ENCODE data around the gene BCL2L15. TPM values are rescaled to one million over a fixed set of nuclear protein-coding genes. Genes with fewer than 3 reads are reported as not detected.

Gene BCL2L15
- total and polyA plus RNA-seq, 2 of the 8 experiments (the other 6 are each of a cell fraction or from before 2014, with no cell fraction given) = 0.32 to 0.36 TPM

DNA sequence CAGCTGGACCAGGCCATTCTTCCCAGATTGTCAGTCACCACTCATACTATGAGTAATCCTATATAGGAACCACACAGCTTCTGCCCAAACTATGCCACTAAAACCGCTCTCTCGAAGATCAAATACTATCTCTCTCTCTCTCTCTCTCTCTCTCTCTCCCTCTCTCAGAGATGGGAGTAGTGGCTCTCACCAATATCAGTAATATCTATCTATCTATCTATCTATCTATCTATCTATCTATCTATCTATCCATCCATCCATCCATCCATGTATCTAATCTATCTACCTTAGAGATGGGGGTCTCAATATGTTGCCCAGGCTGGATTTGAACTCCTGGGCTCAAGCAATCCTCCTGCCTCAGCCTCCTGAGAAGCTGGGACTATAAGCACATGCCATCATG, 37.1 kb upstream of the BCL2L15 start:
- 81% methylated on average over 2 of the region's 2 CpGs; no CpG with 5 or more reads in 1 of the 2 experiments for WGBS, 2 experiments (ENCODE audit: extremely low coverage in 1 of 2, insufficient coverage in 1 of 2, insufficient read length in 1 of 2, insufficient replicate concordance in 2 of 2, low coverage in 1 of 2, low lambda C conversion rate in 2 of 2, missing lambda C conversion rate in 1 of 2)
- Histone ChIP-seq H3K9me3 (ENCODE audit: insufficient read depth in 2 of 2, low read depth in 1 of 2, low read length in 1 of 2) (no peaks in the 10 kb centered on the region), H2BK15ac (ENCODE audit: low read length) (no peak overlapping the region), H4K91ac (replicated peaks; ENCODE audit: insufficient read length, low read length) (no peak overlapping the region), H3K14ac (ENCODE audit: insufficient read length) (no peak overlapping the region), H2BK12ac (ENCODE audit: low read depth, low read length) (no peak overlapping the region), H3K9ac (replicated peaks in 1 of 4; ENCODE audit: extremely low read depth in 1 of 4, low read depth in 3 of 4, low read length in 3 of 4) (no peak overlapping the region), H3K27me3 (replicated peaks in 1 of 4; ENCODE audit: control insufficient read depth in 3 of 4, extremely low read depth in 1 of 4, insufficient read depth in 3 of 4, low read length in 3 of 4) (no peaks in the 10 kb centered on the region; a peak in 1 of 7 replicates), H4K5ac (ENCODE audit: insufficient read length, low read depth, low read length) (no peak overlapping the region), H3K36me3 (ENCODE audit: control insufficient read depth in 2 of 4, insufficient read depth in 4 of 4, low read length in 3 of 4) (no peaks in the 10 kb centered on the region), H2AK5ac (ENCODE audit: low read depth, low read length) (no peak overlapping the region), H3K79me2 (ENCODE audit: control insufficient read depth in 1 of 2, insufficient read depth in 2 of 2, low read length in 2 of 2) (no peaks in the 10 kb centered on the region), H3K79me1 (ENCODE audit: low read depth, low read length) (no peaks in the 10 kb centered on the region), H2BK5ac (ENCODE audit: low read depth, low read length) (no peak overlapping the region), H2BK120ac (replicated peaks; ENCODE audit: low read depth, low read length) (no peak overlapping the region), H3K18ac (ENCODE audit: extremely low read depth, low read length) (no peak overlapping the region), H3K27ac (ENCODE audit: low read depth, low read length) (no peak overlapping the region), H4K20me1 (replicated peaks in 1 of 2; ENCODE audit: control insufficient read depth in 1 of 2, insufficient read depth in 2 of 2, low read length in 2 of 2) (no peaks in the 10 kb centered on the region), H4K8ac (ENCODE audit: extremely low read depth, insufficient read depth, low read length) (no peak overlapping the region), H3K4ac (replicated peaks; ENCODE audit: insufficient read length, low read depth, low read length) (no peak overlapping the region), H2BK20ac (ENCODE audit: low read length) (no peak overlapping the region), H3K23ac (ENCODE audit: insufficient read length) (no peak overlapping the region), H3K56ac (replicated peaks; ENCODE audit: insufficient read length, low read depth, low read length) (no peak overlapping the region), H3K4me3 (ENCODE audit: extremely low read depth in 1 of 4, insufficient read depth in 2 of 4, low read depth in 3 of 4, low read length in 4 of 4) (no peak overlapping the region), H2AFZ (ENCODE audit: low read length) (no peak overlapping the region), H3K23me2 (ENCODE audit: low read depth, low read length) (peaks cover 4% of the 10 kb centered on the region), H3K4me1 (replicated peaks in 1 of 4; ENCODE audit: control insufficient read depth in 3 of 4, insufficient read depth in 4 of 4, low read length in 3 of 4) (peaks cover 0 to 2% (median under 1%) of the 10 kb centered on the region in 4 experiments; a peak in 1 of 7 replicates), H3K4me2 (ENCODE audit: insufficient read depth in 1 of 2, low read depth in 2 of 2, low read length in 2 of 2) (no peak overlapping the region)
- FAIRE-seq (no peak), DNase-seq (ENCODE audit: low read depth in 1 of 2, low spot score in 2 of 2) (no peak)
- ChIA-PET POLR2A (ENCODE audit: partially characterized antibody) (interaction anchor here (0.7 to 0.9 kb wide), 4 partner anchors 10 to 527 kb away, joined by 3 to 5 read pairs (median 4); no protein-coding TSS in a partner anchor), CTCF (ENCODE audit: partially characterized antibody) (interaction anchor here (0.6 to 1.4 kb wide), 5 partner anchors 11 to 259 kb away, joined by 3 to 4 read pairs (median 3); partner anchors contain the start of gene AP4B1)
- TF ChIP-seq CTBP2 (IDR thresholded peaks at IDR 0.05; ENCODE audit: borderline replicate concordance, insufficient read depth, insufficient read length, low read length) = no peak
- no peak for TF ChIP-seq USF2 (IDR thresholded peaks at IDR 0.05; ENCODE audit: low read length)
- no peak for TF ChIP-seq SIX5 (IDR thresholded peaks at IDR 0.05; ENCODE audit: low read depth, low read length)
- TF ChIP-seq KDM4A (IDR thresholded peaks at IDR 0.05; ENCODE audit: low read depth, low read length, severe bottlenecking) = no peak
- TF ChIP-seq HDAC6 (IDR thresholded peaks at IDR 0.05; ENCODE audit: low read depth, low read length) = no peak
- no peak for TF ChIP-seq CREB1 (IDR thresholded peaks at IDR 0.05)
- TF ChIP-seq HDAC2 (IDR thresholded peaks at IDR 0.05; ENCODE audit: borderline replicate concordance in 1 of 2, low read depth in 2 of 2, low read length in 2 of 2) = no peak
- no peak for TF ChIP-seq TCF12 (IDR thresholded peaks at IDR 0.05; ENCODE audit: low read depth, low read length)
- no peak for TF ChIP-seq SAP30 (IDR thresholded peaks at IDR 0.05; ENCODE audit: insufficient read depth, insufficient replicate concordance, low read length)
- no peak for TF ChIP-seq YY1 (IDR thresholded peaks at IDR 0.05; ENCODE audit: low read depth, low read length)
